NCI-H345 treated with DMSO at 0.1 percent for 48 hours (cell line): Measurements from ENCODE around the gene TRAPPC3.

Source experiments
- DNase-seq: peaks from one replicate; lab custom pipeline; 2025; ENCODE audit not compliant: unreplicated experiment; lab: John Stamatoyannopoulos, UW

Gene TRAPPC3

GRCh38 chr1:36087233-36088123 is 61.8 kb downstream of the TRAPPC3 start:
- DNase-seq, result no peak
